Activated CD8-positive, alpha-beta memory T cell treated with anti-CD3 and anti-CD28 coated beads, Interleukin-2, amount 10 ng/mL, durations not matched to agents 7 days and 5 days (primary cell): Measurements from ENCODE around the gene APOA4. TPM values are rescaled to one million over a fixed set of nuclear protein-coding genes. Genes with fewer than 3 reads are reported as not detected.

Experiments used
- ATAC-seq: fragments of 150-1000 bp; cut with Tn5 transposase; one replicate; pipeline ENCODE4 v1.10.0; 2021; ENCODE audit warnings: moderate library complexity
- CTCF ChIA-PET: fragments of 350-600 bp; sonication (Branson Sonifier 250); formaldehyde crosslinking; loops from one replicate; lab custom pipeline; 2021; ENCODE audit warnings: antibody characterized with exemption; lab: Charles Lee
- DNase-seq: peaks from one replicate; pipeline ENCODE4 v3.0.0-alpha.2; 2020
- H3K27ac Mint-ChIP-seq: one replicate; pipeline ENCODE4 v1.8.0; 2021; ENCODE audit warnings: mild to moderate bottlenecking, mixed read lengths
- H3K27me3 Mint-ChIP-seq: one replicate; pipeline ENCODE4 v1.8.0; 2021; ENCODE audit warnings: mixed read lengths
- H3K36me3 Mint-ChIP-seq: one replicate; pipeline ENCODE4 v1.8.0; 2021; ENCODE audit warnings: mild to moderate bottlenecking, mixed read lengths
- H3K4me1 Mint-ChIP-seq: one replicate; pipeline ENCODE4 v1.8.0; 2021; ENCODE audit warnings: mixed read lengths
- H3K4me3 Mint-ChIP-seq: one replicate; pipeline ENCODE4 v1.8.0; 2021; ENCODE audit warnings: mild to moderate bottlenecking, moderate library complexity, mixed read lengths
- H3K9me3 Mint-ChIP-seq: one replicate; pipeline ENCODE4 v1.8.0; 2022; ENCODE audit warnings: low read depth, mixed read lengths
- total RNA-seq, 2 experiments: library from RNA; stranded (reverse); gene quantifications; one replicate each; pipeline ENCODE4 v1.2.3, GENCODE V29; 2021

The APOA4 gene
- total RNA-seq, 2 experiments from 2014 or later = not detected

- Mint-ChIP-seq H3K4me3 (no peak overlapping the region), H3K27me3 (no peaks in the 10 kb centered on the region), H3K4me1 (peaks cover 22% of the 10 kb centered on the region), H3K36me3 (peaks cover 52% of the 10 kb centered on the region), H3K27ac (no peak overlapping the region), H3K9me3 (no peaks in the 10 kb centered on the region)
- no peak for DNase-seq
- CTCF ChIA-PET = interaction anchor here (0.6 to 1.1 kb wide), 3 partner anchors 17 to 23 kb away, joined by 3 to 4 read pairs (median 3); no protein-coding TSS in a partner anchor
- no peak for ATAC-seq
Measured at GRCh38 chr11:116859175-116859574, 36.1 kb upstream of the APOA4 start.

- no peak overlapping the region for H3K27ac Mint-ChIP-seq
- no peak overlapping the region for H3K4me3 Mint-ChIP-seq
- CTCF ChIA-PET = interaction anchor here (0.9 to 1.0 kb wide), 2 partner anchors 21 to 22 kb away, joined by 3 to 5 read pairs; partner anchors contain the start of gene APOA1
- H3K4me1 Mint-ChIP-seq = peaks cover 34% of the 10 kb centered on the region
- no peak for DNase-seq
- peaks cover 51% of the 10 kb centered on the region for H3K36me3 Mint-ChIP-seq
- H3K9me3 Mint-ChIP-seq = no peaks in the 10 kb centered on the region
- no peak for ATAC-seq
- no peaks in the 10 kb centered on the region for H3K27me3 Mint-ChIP-seq
Measured at GRCh38 chr11:116857936-116858335, 34.8 kb upstream of the APOA4 start.

- H3K4me1 Mint-ChIP-seq = peaks cover 40% of the 10 kb centered on the region
- H3K27me3 Mint-ChIP-seq = no peaks in the 10 kb centered on the region
- no peak for ATAC-seq
- no peak overlapping the region for H3K27ac Mint-ChIP-seq
- no peak for DNase-seq
- H3K36me3 Mint-ChIP-seq = peaks cover 50% of the 10 kb centered on the region
- CTCF ChIA-PET = interaction anchor here (1.0 to 12.6 kb wide), 3 partner anchors 10 to 23 kb away, joined by 3 to 145 read pairs (median 3); partner anchors contain the start of gene APOA1
- no peak overlapping the region for H3K4me3 Mint-ChIP-seq
- H3K9me3 Mint-ChIP-seq = no peaks in the 10 kb centered on the region
Measured at GRCh38 chr11:116857316-116857715, 34.2 kb upstream of the APOA4 start.

- CTCF ChIA-PET = interaction anchor here (1.1 to 12.6 kb wide), 5 partner anchors 11 to 322 kb away, joined by 3 to 145 read pairs (median 13); partner anchors contain the start of genes APOA1, APOA5 and SIDT2
- no peak for ATAC-seq
- H3K36me3 Mint-ChIP-seq = peaks cover 44% of the 10 kb centered on the region
- H3K27me3 Mint-ChIP-seq = no peaks in the 10 kb centered on the region
- peaks cover 43% of the 10 kb centered on the region for H3K4me1 Mint-ChIP-seq
- peak overlapping the region; percentile 5 for H3K27ac Mint-ChIP-seq
- DNase-seq = no peak
- no peaks in the 10 kb centered on the region for H3K9me3 Mint-ChIP-seq
- no peak overlapping the region for H3K4me3 Mint-ChIP-seq
Measured at GRCh38 chr11:116856423-116856822, 33.3 kb upstream of the APOA4 start.

- DNase-seq (no peak), ATAC-seq (no peak)
- H3K27ac Mint-ChIP-seq = peak overlapping the region; percentile 82
- CTCF ChIA-PET = interaction anchor here (0.7 to 12.6 kb wide), 8 partner anchors 10 to 371 kb away, joined by 3 to 145 read pairs (median 4); partner anchors contain the start of genes APOA1, APOA5 and SIDT2
- H3K9me3 Mint-ChIP-seq = no peaks in the 10 kb centered on the region
- H3K4me1 Mint-ChIP-seq = peaks cover 52% of the 10 kb centered on the region
- H3K27me3 Mint-ChIP-seq = no peaks in the 10 kb centered on the region
- peaks cover 38% of the 10 kb centered on the region for H3K36me3 Mint-ChIP-seq
- no peak overlapping the region for H3K4me3 Mint-ChIP-seq
Measured at GRCh38 chr11:116855413-116855812, 32.3 kb upstream of the APOA4 start.

GRCh38 chr11:116853461-116854073 lies 30.5 kb upstream of the APOA4 start:
- Mint-ChIP-seq H3K36me3 (peaks cover 44% of the 10 kb centered on the region), H3K9me3 (no peaks in the 10 kb centered on the region)
- CTCF ChIA-PET = interaction anchor here (1.0 to 12.6 kb wide), 14 partner anchors 10 to 377 kb away, joined by 3 to 145 read pairs (median 4); partner anchors contain the start of genes APOA1, APOA5 and ZPR1

GRCh38 chr11:116852261-116853031 lies 29.3 kb upstream of the APOA4 start:
- CTCF ChIA-PET = interaction anchor here (1.0 to 12.6 kb wide), 11 partner anchors 11 to 378 kb away, joined by 3 to 145 read pairs (median 5); partner anchors contain the start of genes APOA1, APOA5 and ZPR1
- H3K4me1 Mint-ChIP-seq = peaks cover 62% of the 10 kb centered on the region
- H3K9me3 Mint-ChIP-seq = no peaks in the 10 kb centered on the region
- H3K4me3 Mint-ChIP-seq = peak overlapping the region; percentile 67
- H3K36me3 Mint-ChIP-seq = peaks cover 35% of the 10 kb centered on the region
- H3K27me3 Mint-ChIP-seq = no peaks in the 10 kb centered on the region
- ATAC-seq (no peak), DNase-seq (no peak)
- peak overlapping the region; percentile 94 for H3K27ac Mint-ChIP-seq

More at GRCh38 chr11:116853461-116854073, 30.5 kb upstream of the APOA4 start:
- DNase-seq (peak; percentile 87), ATAC-seq (peak; percentile 94)
- no peaks in the 10 kb centered on the region for H3K27me3 Mint-ChIP-seq
- peak overlapping the region; percentile 94 for H3K27ac Mint-ChIP-seq
- H3K4me3 Mint-ChIP-seq = peak overlapping the region; percentile 67
- H3K4me1 Mint-ChIP-seq = peaks cover 62% of the 10 kb centered on the region

GRCh38 chr11:116851626-116852025 lies 28.5 kb upstream of the APOA4 start:
- H3K9me3 Mint-ChIP-seq = no peaks in the 10 kb centered on the region
- ATAC-seq (no peak), DNase-seq (peak; percentile 84)
- peaks cover 62% of the 10 kb centered on the region for H3K4me1 Mint-ChIP-seq
- peak overlapping the region; percentile 67 for H3K4me3 Mint-ChIP-seq
- H3K27ac Mint-ChIP-seq = peak overlapping the region; percentile 94
- H3K27me3 Mint-ChIP-seq = no peaks in the 10 kb centered on the region
- CTCF ChIA-PET = interaction anchor here (1.0 to 12.6 kb wide), 6 partner anchors 10 to 254 kb away, joined by 5 to 145 read pairs (median 8); partner anchors contain the start of genes APOA1 and APOA5
- peaks cover 37% of the 10 kb centered on the region for H3K36me3 Mint-ChIP-seq

GRCh38 chr11:116849486-116849885 lies 26.4 kb upstream of the APOA4 start:
- ATAC-seq (no peak), DNase-seq (no peak)
- Mint-ChIP-seq H3K27me3 (no peaks in the 10 kb centered on the region), H3K27ac (no peak overlapping the region), H3K36me3 (peaks cover 39% of the 10 kb centered on the region), H3K4me1 (peaks cover 49% of the 10 kb centered on the region), H3K9me3 (no peaks in the 10 kb centered on the region), H3K4me3 (no peak overlapping the region)
- CTCF ChIA-PET = interaction anchor here (1.6 to 12.6 kb wide), 2 partner anchors 10 to 15 kb away, joined by 3 to 145 read pairs; partner anchors contain the start of gene APOA1

- Mint-ChIP-seq H3K4me3 (no peak overlapping the region), H3K4me1 (peaks cover 45% of the 10 kb centered on the region), H3K9me3 (no peaks in the 10 kb centered on the region), H3K36me3 (peaks cover 35% of the 10 kb centered on the region), H3K27me3 (no peaks in the 10 kb centered on the region), H3K27ac (no peak overlapping the region)
- ATAC-seq (no peak), DNase-seq (no peak)
- CTCF ChIA-PET = interaction anchor here (12.6 kb wide), 1 partner anchor 15 kb away, joined by 145 read pairs; the partner anchor contains the start of gene APOA1
Measured at GRCh38 chr11:116849060-116849459, 26.0 kb upstream of the APOA4 start.

GRCh38 chr11:116847612-116848011 lies 24.5 kb upstream of the APOA4 start:
- Mint-ChIP-seq H3K27ac (no peak overlapping the region), H3K4me3 (no peak overlapping the region), H3K4me1 (peaks cover 30% of the 10 kb centered on the region), H3K9me3 (no peaks in the 10 kb centered on the region), H3K27me3 (no peaks in the 10 kb centered on the region), H3K36me3 (peaks cover 37% of the 10 kb centered on the region)
- ATAC-seq = no peak
- CTCF ChIA-PET = interaction anchor here (12.6 kb wide), 1 partner anchor 13 kb away, joined by 145 read pairs; the partner anchor contains the start of gene APOA1
- DNase-seq = no peak

- H3K27me3 Mint-ChIP-seq = no peaks in the 10 kb centered on the region
- DNase-seq (no peak), ATAC-seq (no peak)
- peaks cover 3% of the 10 kb centered on the region for H3K4me1 Mint-ChIP-seq
- H3K36me3 Mint-ChIP-seq = peaks cover 31% of the 10 kb centered on the region
- no peak overlapping the region for H3K27ac Mint-ChIP-seq
- no peak overlapping the region for H3K4me3 Mint-ChIP-seq
- H3K9me3 Mint-ChIP-seq = no peaks in the 10 kb centered on the region
- CTCF ChIA-PET = interaction anchor here (0.6 to 12.6 kb wide), 2 partner anchors 10 kb away, joined by 3 to 145 read pairs; partner anchors contain the start of gene APOA1
Measured at GRCh38 chr11:116844722-116845121, 21.6 kb upstream of the APOA4 start.

- Mint-ChIP-seq H3K27me3 (no peaks in the 10 kb centered on the region), H3K36me3 (peaks cover 26% of the 10 kb centered on the region), H3K4me3 (no peak overlapping the region), H3K9me3 (no peaks in the 10 kb centered on the region), H3K4me1 (no peaks in the 10 kb centered on the region), H3K27ac (no peak overlapping the region)
- DNase-seq (no peak), ATAC-seq (no peak)
- CTCF ChIA-PET = interaction anchor here (1.0 kb wide), 1 partner anchor 11 kb away, joined by 3 read pairs; no protein-coding TSS in a partner anchor
Measured at GRCh38 chr11:116843661-116844060, 20.6 kb upstream of the APOA4 start.
